Measurements from ENCODE around the gene STK24.

The STK24 gene

DNA sequence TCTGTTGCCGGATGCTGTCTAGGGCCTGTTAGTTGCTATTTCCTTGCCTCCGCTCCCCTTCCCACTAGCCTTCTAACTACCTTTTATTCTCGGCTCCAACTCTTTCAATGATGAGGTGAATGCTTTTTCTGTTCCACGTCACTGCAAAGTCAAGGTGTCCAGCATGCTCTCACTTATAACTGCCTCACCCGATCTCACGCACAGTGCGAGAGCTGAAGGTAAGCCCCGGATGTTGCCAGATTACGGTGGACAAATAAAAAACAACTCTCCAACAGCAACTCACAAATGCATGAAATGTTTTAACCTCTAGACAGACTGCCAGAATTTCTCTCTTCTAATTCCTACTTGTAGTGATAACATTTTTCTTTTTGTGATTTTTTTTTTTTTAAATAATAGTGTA lies 169.9 kb downstream of the STK24 start:
- no peak for DNase-seq (ENCODE audit: low spot score)

DNA sequence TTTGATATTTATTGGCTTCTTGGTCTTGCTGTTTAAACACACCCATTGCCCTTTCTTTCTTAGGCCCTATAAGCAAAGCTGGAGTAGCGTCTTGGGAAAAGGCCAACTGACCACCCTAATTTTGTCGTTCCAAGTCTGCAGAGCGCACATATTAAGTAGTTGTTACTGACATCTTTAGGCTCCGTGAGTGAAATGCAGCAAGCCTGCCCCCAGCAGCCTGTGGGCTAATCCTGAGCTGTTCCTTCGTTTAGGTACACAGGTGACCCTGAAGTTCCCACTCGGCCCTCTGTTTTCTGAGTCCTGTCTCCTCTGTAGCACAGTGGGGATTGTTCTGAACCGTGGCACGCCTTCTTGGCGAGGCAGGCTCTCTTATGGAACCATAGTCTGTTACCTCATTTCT lies 170.5 kb downstream of the STK24 start:
- DNase-seq (ENCODE audit: low spot score), result no peak

DNA sequence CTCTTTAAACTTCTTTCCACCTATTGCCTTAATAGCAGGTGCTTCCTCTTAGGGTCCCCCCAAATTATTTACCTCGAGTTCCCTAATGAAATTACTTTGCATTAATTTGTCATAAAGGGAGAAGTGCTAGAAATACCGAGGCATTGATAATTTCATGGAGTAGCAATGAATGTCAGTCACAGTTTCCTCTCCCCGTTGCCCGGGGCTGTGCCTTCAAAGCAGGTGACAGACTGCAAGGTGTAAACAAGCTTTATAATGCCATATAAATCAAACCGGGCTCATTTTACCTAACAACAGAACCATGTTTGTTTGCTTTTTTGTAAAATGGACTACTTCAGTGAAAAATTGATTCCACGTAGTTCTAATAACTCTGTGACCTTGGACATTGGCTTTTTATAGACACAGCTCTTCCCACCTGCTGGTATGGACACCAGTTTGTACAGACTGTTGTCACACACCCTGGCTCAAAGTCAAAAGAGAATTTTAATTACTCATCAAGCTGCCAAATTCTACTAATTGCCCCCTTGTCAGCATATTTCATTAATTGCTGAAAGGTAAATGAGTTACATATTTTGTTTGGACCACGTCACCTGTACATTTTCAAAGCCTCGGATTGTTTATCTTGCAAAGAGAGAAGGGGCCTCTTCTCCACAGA lies 171.1 kb downstream of the STK24 start:
- DNase-seq (ENCODE audit: low spot score), result no peak

DNA sequence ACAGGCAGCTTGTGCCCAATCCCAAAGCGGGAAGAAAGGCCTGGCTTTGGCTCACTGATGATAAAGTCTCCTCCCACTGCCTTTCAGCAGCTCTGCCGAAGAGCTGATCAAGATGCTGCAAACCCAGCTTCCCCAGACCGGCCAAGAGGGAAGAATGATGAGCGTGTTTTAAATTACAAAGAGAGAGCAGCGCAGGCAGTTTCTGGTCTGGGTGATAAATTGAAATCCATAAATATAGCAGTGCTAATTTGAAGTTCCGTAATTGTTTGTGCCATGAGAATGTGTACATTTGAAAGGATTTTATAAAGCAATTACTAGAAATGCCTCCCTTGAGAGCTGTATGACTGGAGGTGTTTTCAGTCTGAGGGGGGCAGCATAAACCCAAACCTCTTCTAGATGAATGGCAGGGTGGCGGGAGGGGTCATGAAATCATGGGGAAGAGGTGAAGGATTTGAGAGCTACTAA lies 171.8 kb downstream of the STK24 start:
- DNase-seq (ENCODE audit: low spot score), result no peak

DNA sequence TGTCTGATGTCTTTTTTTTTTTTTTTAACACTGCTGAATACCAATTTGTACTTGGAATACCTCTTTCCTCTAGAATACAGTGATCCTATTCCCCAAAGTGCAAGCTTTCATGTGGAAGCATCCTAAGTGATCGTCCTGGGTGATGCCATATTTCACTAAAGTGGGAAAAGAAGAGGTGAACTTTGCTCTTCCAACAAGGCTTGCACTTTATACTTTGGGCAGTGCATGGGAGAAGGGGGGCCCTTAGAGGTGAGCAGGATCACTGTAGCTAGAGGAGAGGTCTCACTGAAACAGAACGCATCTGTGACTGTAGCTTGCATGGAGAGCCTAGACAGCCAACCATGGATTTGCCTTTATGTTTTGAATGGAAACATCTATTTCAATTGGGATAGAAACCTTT lies 173.8 kb downstream of the STK24 start:
- DNase-seq (ENCODE audit: low spot score), result no peak

DNA sequence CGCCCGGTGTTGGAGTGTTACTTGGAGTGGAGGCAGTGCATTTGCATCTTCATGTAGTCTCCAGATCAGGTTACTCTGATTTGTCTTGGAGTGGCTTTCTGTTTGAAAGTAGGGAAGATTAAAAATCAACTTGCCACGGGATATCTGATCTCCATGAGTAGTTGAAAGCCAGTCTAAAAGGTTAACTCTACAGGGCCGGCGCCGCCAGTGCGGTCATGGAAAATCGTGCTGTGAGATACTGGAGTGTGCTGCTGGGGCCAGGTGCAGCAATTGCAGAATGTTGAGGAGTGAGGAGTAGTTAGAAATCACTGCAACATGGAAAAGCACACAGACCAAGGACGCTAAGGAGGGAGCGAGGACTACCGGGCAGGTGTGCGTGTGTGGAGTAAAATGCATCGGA lies 175.0 kb downstream of the STK24 start:
- no peak for DNase-seq (ENCODE audit: low spot score)

DNA sequence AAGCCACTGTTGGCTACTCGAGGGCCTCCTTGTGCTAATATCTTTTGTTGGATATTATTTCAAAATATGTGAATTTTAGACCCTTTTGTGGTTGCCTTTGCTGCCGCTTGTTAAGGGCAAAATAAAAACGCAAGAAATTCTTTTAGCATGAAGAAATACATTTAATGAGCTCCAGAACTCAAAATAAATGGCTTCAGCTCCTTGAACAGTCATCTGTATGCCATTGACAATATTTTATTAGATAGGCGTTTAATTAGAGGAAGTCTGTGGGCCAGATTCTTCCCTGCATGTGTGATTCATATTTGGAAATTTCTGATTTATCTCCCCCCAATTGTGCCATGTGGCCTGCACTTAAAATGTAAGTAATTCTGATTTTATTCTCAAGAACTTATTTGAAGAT lies 177.2 kb downstream of the STK24 start:
- no peak for DNase-seq (ENCODE audit: low spot score)

DNA sequence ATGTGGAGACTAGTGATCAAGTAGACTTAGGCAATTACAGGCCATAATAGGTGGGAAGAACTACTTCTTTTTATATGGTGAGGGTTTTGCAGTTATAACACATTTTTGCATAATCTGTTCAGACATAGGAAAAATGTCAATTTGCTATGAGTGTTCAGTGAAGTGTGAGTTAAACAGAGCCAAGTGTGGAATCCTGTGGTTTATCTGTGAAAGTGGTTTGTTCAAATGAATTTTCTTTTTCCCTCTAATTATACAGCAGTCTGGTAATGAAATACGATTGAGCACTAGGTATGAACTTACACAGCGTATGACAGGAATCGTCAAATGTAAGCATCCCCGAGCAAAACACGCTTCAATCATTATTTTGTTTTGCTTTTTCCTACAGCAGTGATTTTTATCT lies 178.3 kb downstream of the STK24 start:
- no peak for DNase-seq (ENCODE audit: low spot score)

DNA sequence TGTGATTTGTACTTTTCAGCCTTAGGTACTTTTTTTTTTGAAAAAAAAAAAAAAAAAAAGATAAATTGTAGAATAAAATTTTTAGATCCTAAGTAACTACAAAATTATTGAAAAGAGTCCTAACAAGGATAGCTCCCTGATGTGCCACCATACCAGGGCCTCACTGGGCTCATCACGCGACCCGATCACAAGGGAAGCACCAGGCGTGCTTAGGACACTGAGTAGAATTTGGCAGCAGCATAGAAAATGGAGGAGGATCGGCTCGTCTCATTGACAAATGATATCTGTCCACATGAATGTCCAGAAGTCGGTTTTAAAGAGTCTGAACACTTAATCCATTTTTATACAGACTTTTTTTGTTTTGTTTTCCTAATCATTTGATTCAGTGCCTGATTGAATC lies 179.0 kb downstream of the STK24 start:
- no peak for DNase-seq (ENCODE audit: low spot score)

DNA sequence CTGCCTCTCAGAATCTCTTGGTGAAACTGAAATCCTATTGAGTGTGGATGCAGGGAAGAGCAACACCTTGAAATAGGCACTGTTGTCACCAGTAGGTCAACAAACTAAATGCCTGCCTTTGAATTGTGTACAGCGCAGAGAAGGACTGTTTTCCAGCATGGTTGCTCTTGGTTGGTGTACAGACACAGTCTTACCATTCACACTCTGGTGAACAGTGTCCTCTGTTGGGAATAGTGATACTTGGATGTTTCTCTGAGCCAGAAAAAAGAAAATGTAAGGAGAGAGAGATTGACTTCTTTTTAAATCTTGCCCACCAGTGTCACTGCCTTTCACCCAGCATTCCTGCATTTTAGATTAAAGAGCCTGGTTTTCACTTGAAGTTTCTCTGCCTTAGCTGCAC lies 179.7 kb downstream of the STK24 start:
- DNase-seq (ENCODE audit: low spot score), result no peak

DNA sequence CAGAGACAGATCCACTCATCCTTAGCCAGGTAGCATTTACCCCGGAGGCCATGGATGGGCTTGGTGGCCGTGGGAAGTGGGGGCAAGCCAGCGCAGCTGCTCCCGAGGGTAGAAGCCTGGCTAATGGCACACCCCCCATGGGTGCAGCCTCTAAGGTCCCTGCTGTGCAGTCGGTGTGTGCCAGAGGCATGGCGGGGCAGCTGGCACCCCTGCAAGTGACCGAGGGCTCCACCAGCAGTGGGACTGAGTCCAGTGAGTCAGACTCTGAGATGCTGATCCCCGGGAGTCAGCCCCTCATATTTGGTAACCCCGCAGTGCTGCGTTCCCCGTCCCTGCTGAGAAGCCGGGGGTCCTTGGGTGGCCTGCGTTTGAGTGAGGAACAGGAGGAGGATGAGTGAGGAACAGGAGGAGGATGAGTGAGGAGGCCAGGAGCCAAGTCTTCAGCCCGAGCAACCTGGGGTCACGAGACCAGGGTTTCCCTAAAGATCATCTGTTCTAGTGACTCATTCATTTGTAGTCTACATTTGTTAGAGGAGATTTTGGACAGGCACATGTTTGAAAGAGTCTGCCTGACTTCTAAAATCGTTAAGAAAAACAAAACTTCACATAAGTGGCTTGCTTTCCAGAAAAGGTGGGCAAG lies 180.7 kb downstream of the STK24 start:
- no peak for DNase-seq (ENCODE audit: low spot score)
